Kidney epithelial cell (primary cell): ENCODE data around the gene C19orf67. TPM values are rescaled to one million over a fixed set of nuclear protein-coding genes. Genes with fewer than 3 reads are reported as not detected.

Experiments
- DNase-seq: peaks from one replicate; pipeline ENCODE4 v3.0.0-alpha.2; 2010; ENCODE audit warnings: low read depth
- H3K27me3 ChIP-seq: 2 replicates; pipeline ENCODE4 v1.6.0; 2011; ENCODE audit warnings: low read length; ENCODE audit not compliant: control insufficient read depth, insufficient read depth
- H3K36me3 ChIP-seq: 2 replicates; pipeline ENCODE4 v1.5.1; 2011; ENCODE audit warnings: low read length; ENCODE audit not compliant: control insufficient read depth, insufficient read depth
- H3K4me3 ChIP-seq: 2 replicates; pipeline ENCODE4 v1.5.1; 2011; ENCODE audit warnings: low read depth, mild to moderate bottlenecking, control low read depth, low read length
- total RNA-seq: library from RNA; depleted of rRNA; stranded (reverse); fragments of >200 nt; gene quantifications from 2 replicates; pipeline ENCODE4 v1.2.3, GENCODE V29; 2015
- TF ChIP-seq, protein P1 (sequence below): IDR thresholded peaks from 2 replicates; pipeline ENCODE4 v1.5.1; 2011; ENCODE audit warnings: mild to moderate bottlenecking, moderate library complexity, low read length, control low read depth, inconsistent platforms; ENCODE audit not compliant: insufficient read depth, poor library complexity, severe bottlenecking

The C19orf67 gene
- total RNA-seq, 1 donor from 2014 or later = not detected

GRCh38 chr19:14082675-14082960 is 3.0 kb downstream of the C19orf67 start:
- H3K4me3 ChIP-seq = no peak overlapping the region
- no peak for DNase-seq
- TF ChIP-seq, protein P1, sequence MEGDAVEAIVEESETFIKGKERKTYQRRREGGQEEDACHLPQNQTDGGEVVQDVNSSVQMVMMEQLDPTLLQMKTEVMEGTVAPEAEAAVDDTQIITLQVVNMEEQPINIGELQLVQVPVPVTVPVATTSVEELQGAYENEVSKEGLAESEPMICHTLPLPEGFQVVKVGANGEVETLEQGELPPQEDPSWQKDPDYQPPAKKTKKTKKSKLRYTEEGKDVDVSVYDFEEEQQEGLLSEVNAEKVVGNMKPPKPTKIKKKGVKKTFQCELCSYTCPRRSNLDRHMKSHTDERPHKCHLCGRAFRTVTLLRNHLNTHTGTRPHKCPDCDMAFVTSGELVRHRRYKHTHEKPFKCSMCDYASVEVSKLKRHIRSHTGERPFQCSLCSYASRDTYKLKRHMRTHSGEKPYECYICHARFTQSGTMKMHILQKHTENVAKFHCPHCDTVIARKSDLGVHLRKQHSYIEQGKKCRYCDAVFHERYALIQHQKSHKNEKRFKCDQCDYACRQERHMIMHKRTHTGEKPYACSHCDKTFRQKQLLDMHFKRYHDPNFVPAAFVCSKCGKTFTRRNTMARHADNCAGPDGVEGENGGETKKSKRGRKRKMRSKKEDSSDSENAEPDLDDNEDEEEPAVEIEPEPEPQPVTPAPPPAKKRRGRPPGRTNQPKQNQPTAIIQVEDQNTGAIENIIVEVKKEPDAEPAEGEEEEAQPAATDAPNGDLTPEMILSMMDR = no peak
- no peaks in the 10 kb centered on the region for H3K27me3 ChIP-seq
- H3K36me3 ChIP-seq = no peaks in the 10 kb centered on the region

GRCh38 chr19:14081797-14082674 is 3.5 kb downstream of the C19orf67 start:
- TF ChIP-seq, protein P1 = no peak
- peak overlapping the region; percentile 69 for H3K4me3 ChIP-seq
- H3K36me3 ChIP-seq = no peaks in the 10 kb centered on the region
- no peaks in the 10 kb centered on the region for H3K27me3 ChIP-seq
- DNase-seq = no peak

GRCh38 chr19:14080887-14081796 is 4.4 kb downstream of the C19orf67 start:
- TF ChIP-seq, protein P1 = no peak
- DNase-seq = peak; percentile 98
- no peaks in the 10 kb centered on the region for H3K36me3 ChIP-seq
- peak overlapping the region; percentile 69 for H3K4me3 ChIP-seq
- no peaks in the 10 kb centered on the region for H3K27me3 ChIP-seq

DNA sequence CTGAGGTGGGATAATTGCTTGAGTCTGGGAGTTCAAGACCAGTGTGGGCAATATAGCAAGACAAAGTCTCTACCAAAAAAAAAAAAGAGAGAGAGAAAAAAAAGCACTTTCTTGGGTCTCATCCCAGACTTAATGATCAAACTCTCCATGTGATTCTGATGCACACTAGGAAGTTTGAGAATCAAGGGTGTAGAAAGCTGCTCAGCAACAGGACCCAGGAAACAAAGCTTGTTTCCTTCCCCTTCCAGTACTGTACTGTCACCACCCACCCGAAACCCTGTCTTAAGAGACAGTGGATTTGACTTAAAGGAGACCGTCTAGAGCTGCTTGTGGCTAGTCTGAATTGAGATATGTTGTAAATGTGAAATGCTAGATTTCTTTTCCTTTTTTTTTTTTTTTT is 7.2 kb downstream of the C19orf67 start:
- no peak overlapping the region for H3K4me3 ChIP-seq
- no peak for DNase-seq
- no peaks in the 10 kb centered on the region for H3K36me3 ChIP-seq
- H3K27me3 ChIP-seq = no peaks in the 10 kb centered on the region
- TF ChIP-seq, protein P1 = no peak

DNA sequence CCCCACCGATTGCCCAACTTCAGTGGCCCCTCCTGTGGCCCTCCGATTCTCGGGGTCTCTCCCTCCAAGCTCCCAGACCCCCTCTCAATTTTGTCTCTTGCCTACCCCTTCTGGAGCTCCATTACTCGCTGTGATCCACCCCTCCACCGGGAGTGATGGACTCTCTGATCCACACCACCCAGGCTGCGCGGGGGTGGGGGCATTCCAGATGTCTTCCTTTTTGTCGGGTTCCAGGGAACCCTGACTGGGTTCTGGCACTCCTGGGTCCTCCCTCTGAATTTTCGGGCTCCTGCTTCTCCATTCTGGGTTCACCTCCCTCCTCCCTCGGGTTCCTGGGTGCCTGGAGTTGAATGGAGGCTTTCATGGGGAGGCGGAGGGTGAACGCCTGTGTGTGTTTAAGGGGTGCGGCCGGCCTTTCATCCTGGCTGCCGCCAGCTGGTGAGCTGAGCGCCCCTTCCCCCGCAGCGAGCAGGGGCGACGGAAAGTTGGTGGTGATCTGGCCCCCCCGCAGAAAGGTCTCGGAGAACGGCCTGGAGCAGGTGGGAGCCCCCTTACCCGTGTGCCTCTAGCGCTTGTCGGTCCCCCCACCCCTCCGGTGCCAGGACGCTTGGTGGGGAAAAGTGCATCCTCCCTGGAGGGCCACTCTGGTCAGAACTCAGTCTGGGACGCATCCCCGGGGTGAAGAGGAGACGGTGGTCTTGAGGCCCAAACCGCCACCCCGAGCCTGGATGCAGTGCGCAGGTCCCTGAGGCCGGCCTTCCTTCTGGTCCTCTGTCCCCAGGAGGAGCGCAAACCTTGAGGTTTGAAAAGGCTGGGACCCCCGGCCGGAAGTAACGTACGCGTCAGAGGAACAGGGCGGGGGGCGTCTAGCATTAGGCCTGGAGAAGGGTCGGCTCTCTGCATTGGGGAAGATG is 11.4 kb downstream of the C19orf67 start:
- Histone ChIP-seq H3K36me3 (no peaks in the 10 kb centered on the region), H3K27me3 (no peaks in the 10 kb centered on the region), H3K4me3 (peak overlapping the region; percentile 78)
- no peak for DNase-seq
- TF ChIP-seq, protein P1 = no peak
